ENCODE results near the gene RBM38.
A peak's percentile ranks its signal among the peaks of the same experiment; 100 is the strongest.
"Not testable (repeated sequence)": the region's sequence is repeated elsewhere in the genome, so short reads cannot be mapped to it uniquely, and the experiment has no call there.

Gene RBM38

GRCh38 chr20:57390604-57391438 lies at the start of gene RBM38:
TSS of gene RBM38 (plus strand) at chr20:57391396. CDS start at chr20:57391582, 186 bp downstream.
- peak; percentile 87 for DNase-seq

DNA sequence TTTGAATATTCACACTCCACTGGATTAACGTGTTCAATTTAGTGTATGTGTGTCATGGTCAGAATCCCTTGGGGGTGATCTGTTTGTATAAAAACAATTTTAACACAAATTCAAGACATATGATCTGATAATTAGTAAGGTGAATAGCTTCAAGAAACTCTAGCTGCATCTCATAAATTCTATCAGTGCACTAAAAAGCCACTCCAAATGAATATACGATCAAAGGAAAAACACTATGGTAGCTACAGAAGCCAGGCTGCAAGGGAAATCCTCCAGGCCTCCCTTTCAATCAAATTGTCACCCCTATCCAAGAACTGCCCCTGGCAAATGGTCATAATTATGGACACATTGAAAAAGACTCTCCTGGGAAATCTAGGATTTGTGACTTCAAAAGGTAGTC lies 49.5 kb upstream of the RBM38 start:
- DNase-seq = no peak

DNA sequence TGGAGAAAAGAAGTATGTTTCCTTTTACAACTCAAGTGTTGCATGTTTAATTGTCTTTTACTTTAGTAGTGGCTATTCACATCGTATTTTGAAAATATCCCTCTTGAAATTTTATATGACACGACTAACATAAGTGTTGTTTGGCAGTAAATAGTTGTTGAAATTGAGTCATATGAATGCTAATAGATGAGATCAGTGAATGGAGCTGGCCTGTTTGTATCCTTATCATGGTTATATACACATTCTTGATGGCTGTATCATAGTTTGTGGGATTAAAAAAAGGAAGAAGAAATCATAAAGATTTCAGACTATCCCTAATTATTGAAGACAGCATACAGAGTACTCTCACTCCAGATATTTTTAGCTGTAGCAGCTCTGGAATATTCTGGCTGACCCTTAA lies 48.4 kb upstream of the RBM38 start:
- no peak for DNase-seq

- peak; percentile 88 for DNase-seq
These were observed 44.7 kb upstream of the RBM38 start for GRCh38 chr20:57346477-57346876.

DNA sequence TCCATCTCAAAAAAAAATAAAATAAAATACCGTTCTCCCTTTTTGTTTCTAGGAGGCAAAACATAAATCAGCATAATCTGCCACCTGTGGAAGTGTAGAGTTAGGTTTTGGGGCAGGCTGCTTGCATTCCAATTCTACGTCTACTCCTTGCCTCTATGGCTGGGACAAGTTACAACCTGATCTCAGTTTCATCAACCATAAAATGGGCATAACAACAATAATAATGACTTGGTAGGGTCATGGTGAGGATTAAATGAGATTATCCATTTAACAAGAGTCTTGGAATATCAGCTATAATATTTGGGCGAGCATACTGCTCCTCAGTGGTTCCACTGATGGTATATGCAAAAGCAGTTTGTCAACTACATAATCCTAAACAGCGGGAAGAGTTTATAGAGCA lies 43.8 kb upstream of the RBM38 start:
- DNase-seq = no peak

DNA sequence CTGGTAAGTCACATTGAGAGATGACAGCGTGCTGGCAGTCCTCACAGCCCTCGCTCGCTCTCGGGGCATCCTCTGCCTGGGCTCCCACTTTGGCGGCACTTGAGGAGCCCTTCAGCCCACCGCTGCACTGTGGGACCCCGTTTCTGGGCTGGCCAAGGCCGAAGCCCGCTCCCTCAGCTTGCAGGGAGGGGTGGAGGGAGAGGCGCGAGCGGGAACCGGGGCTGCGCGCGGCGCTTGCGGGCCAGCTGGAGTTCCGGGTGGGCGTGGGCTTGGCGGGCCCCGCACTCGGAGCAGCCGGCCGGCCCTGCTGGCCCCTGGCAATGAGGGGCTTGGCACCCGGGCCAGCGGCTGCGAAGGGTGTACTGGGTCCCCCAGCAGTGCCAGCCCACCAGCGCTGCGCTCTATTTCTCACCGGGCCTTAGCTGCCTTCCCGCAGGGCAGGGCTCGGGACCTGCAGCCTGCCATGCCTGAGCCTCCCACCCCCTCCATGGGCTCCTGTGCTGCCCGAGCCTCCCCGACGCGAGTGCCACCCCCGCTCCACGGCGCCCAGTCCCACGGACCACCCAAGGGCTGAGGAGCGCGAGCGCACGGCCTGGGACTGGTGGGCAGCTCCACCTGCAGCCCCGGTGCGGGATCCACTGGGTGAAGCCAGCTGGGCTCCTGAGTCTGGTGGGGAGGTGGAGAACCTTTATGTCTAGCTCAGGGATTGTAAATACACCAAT lies 42.8 kb upstream of the RBM38 start:
- not testable (repeated sequence) for DNase-seq

DNA sequence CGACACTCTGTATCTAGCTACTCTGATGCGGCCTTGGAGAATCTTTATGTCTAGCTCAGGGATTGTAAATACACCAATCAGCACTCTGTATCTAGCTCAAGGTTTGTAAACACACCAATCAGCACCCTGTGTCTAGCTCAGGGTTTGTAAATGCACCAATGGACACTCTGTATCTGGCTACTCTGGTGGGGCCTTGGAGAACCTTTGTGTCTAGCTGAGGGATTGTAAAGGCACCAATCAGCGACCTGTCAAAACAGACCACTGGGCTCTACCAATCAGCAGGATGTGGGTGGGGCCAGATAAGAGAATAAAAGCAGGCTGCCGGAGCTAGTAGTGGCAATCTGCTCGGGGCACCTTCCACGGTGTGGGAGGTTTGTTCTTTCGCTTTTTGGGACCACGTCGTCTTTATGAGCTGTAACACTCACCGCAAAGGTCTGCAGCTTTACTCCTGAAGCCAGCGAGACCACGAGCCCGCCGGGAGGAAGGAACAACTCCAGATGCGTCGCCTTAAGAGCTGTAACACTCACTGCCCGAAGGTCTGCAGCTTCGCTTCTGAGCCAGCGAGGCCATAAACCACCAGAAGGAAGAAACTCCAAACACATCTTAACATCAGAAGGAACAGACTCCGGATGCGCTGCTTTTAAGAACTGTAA lies 42.1 kb upstream of the RBM38 start:
- peak; percentile 34 for DNase-seq

DNA sequence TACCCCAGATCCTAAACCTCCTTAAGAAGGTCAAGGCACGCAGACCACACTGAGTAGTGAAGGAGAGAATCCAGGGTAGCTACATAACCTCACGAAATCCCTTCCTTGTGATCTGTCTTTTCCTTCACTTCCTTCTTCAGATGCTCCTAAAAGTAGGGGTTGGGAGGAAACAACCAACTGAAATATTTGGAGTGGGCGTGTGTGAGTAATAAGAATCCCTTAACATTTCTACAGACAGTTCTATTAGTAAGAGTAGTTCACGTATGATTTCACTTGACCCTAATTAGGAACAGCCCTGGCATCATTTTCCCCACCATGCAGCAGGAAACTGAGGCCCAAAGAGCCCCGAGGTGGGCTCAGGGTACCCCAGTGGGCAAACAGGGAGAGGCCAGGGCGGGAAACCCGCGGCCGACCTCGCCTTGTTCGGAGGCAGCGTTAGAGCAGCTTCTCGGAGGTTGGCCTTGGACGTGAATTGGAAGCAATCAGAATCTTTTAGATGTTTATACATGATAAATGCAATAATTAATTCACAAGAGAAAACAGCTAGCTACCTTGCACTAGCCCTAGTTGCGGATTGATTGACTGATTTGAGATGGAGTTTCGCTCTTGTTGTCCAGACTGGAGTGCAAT lies 41.0 kb upstream of the RBM38 start:
- DNase-seq = no peak

- not testable (repeated sequence) for DNase-seq
These were observed 40.5 kb upstream of the RBM38 start for GRCh38 chr20:57350726-57351041.

- peak; percentile 94 for DNase-seq
These were observed 40.0 kb upstream of the RBM38 start, which contains the start of gene RAE1 for GRCh38 chr20:57351042-57351783. TSS of gene RAE1 (plus strand) at chr20:57351255. CDS start at chr20:57354039, 2,784 bp downstream.

DNA sequence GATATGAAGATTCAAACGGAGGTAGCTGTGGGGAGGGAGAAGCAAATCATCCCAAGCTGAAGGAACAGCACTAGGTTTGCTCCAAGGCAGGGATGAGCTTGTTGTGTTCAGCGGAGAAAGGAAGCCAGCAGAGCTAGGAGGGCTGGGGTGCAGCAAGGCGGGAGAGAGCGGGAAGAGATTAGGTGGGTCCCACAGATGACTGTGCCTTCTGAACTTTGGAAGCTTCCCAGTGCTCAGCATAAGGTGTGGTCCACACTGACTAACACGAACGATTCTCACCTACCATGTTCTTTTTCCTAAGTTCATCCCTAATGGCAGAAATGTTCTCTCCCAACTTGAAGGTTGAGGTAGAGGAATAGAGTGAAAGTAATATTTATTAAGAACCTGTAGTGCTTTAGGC lies 38.9 kb upstream of the RBM38 start:
- no peak for DNase-seq

DNA sequence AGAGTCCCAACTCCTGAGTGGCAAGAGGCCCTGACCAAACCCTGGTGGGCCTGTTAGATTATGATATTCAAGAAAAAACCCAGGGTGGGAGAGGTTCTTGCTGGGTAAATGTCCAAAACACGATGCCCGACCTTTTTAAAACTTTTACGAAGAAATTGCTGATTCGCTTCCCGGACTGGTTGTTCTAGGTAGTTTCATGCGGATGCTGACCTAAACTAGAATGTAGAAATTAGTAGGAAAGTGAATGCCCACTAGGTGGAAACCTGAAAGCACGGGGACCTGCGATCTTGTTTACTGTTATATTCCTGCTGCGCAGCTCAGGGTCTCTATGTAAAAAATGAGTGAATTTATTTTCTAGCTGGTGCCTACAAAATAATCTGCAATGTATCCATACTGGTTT lies 37.8 kb upstream of the RBM38 start:
- no peak for DNase-seq

DNA sequence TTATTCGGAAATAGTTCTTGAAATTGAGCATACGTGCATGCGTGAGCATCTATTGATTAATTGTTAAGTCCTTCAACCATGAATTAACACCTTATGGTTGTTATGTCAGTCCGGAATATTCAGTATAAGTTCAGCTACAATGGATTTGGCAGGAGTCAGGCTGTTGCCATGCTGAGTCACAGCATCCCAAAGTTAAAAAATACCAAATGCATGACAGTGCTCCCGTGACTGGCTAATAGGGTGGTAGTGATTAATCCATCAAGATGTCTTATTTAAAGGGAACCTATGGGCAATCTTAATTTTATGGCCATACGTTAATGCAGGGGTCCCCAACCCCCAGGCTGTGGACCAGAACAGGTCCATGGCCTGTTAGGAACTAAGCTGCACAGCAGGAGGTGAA lies 29.7 kb upstream of the RBM38 start:
- DNase-seq = no peak

GRCh38 chr20:57364451-57364850 lies 26.7 kb upstream of the RBM38 start:
- DNase-seq = no peak

DNA sequence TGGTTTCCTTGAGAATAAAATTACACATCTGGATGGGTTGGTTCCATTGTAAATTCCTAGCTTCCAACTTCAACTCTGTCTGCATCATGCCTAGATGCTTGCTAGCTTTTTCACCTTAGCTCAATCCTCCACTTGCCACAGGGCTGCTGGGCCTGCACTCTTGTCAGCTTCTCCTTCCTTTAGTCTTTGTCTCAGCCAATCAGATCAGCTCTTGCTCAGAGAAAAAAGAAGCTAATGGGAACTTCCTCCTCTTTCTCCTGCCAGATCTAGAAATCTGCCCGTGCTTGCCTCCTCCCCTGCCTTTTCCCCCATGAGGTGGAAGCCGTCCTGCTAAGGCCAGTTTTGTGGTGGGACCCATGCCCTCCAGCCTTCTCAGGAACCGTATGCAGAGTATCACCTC lies 21.6 kb upstream of the RBM38 start:
- DNase-seq = no peak

DNA sequence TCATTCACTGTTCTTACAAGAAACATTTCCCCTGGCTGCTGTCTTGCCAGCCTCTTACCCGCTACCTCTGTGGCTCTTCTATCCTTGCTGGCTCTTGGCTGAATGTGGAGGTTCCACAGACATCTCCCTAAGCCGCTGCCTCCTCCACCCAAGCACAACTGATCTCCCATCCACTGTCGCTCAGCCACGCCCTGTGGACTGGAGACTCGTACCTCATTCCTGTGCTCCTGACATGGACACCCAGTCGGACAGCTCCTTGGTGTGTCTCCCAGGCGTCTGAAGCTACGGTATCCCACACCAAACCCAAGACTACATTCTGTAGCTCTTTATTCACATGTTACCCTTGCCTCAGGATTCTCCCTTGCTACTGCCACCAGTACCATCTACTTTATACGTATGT lies 20.9 kb upstream of the RBM38 start:
- DNase-seq = no peak

GRCh38 chr20:57371363-57371762 lies 19.8 kb upstream of the RBM38 start:
- DNase-seq = no peak

DNA sequence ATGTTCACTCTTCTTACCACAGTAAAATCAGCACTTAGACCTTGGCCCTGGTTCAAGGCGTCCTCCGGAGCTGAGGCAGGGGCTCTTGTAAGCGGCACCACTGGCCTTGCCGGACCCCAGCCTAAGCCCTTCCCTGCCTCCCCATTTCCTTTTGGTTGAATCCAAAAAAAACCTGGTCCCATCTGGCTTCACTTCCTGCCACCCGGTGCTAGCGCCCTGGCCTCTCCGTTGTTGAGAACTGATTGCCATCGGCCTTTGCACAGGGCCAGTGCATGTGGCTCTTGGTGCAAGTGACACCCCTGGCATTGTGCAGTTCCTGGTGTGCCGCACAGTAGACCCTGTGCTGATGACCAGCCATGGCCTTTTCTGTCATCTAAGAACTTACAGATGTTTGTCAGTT lies 19.0 kb upstream of the RBM38 start:
- DNase-seq = no peak

DNA sequence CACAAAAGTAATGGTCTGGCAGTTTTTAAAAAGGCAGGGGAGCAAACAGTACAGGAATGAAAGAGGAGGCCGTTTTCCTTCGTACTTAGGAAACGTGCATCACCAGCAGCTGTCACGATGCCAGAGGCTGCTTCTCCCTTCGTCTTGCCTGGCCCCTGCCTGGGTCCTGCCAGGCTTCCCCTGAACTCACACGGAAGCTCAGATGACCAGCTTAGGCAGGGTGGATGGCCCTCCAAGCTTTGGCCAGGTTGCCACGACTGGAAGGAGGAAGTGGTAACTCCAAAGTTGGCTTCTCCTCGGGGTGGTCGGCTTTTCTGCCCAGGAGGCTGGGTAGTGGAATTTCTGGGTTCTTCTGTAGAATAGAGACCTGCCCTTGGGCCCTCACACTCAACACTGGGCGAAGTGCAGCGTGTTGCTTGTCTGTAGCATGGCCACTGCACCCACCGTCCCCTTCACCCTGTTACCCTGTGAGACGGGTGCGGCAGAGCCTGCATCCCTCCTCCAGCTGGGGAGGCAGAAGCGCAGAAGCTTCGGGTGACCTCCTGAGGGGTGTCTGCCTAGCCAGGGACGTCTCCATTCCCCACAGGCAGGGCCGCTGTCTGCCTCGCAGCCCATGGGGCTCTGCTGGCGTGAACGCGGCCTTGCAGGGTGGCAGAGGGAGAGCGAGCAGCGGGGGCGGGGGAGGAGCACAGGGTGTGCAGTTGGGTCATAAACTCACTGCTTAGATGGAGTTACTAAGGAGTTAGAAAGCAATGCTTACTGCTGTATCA lies 18.4 kb upstream of the RBM38 start:
- DNase-seq = no peak

GRCh38 chr20:57374343-57374930 lies 16.8 kb upstream of the RBM38 start:
- DNase-seq = no peak

GRCh38 chr20:57374931-57375651 lies 16.1 kb upstream of the RBM38 start:
- DNase-seq = no peak

All from stimulated activated CD8-positive, alpha-beta memory T cell treated with anti-CD3 and anti-CD28 coated beads, Interleukin-4, amount 100 ng/mL, for 48 hours (primary cell).